ENCODE measurements around the gene TMEM62.

DNA sequence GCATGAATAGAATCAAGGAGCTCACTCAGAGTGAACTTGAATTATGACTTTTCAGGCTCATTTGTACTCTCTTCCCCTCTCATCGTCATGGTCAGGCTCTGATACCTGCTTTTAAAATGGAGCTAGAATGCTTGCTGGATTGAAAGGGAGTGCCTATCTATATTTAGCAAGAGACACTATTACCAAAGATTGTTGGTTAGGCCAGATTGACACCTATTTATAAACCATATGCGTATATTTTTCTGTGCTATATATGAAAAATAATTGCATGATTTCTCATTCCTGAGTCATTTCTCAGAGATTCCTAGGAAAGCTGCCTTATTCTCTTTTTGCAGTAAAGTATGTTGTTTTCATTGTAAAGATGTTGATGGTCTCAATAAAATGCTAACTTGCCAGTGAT lies 61.4 kb downstream of the TMEM62 start:
- no peak for TF ChIP-seq POLR2A (IDR thresholded peaks at IDR 0.05; ENCODE audit: low read depth, low read length)
- TF ChIP-seq POLR2AphosphoS5 (IDR thresholded peaks at IDR 0.05; ENCODE audit: low read depth, low read length) = no peak
- no peak for TF ChIP-seq TAF1 (IDR thresholded peaks at IDR 0.05; ENCODE audit: low read depth, low read length)
